HG03378 (cell line): ENCODE results near the gene PIP5K1B.
"Not testable (repeated sequence)": the region's sequence is repeated elsewhere in the genome, so short reads cannot be mapped to it uniquely, and the experiment has no call there.

Source experiments
- ATAC-seq: cut with Tn5 transposase; IDR thresholded peaks from one replicate; pipeline ENCODE4 v1.9.1; 2021; ENCODE audit warnings: mild to moderate bottlenecking, moderate library complexity; ENCODE audit not compliant: unreplicated experiment

PIP5K1B gene, protein sequence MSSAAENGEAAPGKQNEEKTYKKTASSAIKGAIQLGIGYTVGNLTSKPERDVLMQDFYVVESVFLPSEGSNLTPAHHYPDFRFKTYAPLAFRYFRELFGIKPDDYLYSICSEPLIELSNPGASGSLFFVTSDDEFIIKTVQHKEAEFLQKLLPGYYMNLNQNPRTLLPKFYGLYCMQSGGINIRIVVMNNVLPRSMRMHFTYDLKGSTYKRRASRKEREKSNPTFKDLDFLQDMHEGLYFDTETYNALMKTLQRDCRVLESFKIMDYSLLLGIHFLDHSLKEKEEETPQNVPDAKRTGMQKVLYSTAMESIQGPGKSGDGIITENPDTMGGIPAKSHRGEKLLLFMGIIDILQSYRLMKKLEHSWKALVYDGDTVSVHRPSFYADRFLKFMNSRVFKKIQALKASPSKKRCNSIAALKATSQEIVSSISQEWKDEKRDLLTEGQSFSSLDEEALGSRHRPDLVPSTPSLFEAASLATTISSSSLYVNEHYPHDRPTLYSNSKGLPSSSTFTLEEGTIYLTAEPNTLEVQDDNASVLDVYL

DNA sequence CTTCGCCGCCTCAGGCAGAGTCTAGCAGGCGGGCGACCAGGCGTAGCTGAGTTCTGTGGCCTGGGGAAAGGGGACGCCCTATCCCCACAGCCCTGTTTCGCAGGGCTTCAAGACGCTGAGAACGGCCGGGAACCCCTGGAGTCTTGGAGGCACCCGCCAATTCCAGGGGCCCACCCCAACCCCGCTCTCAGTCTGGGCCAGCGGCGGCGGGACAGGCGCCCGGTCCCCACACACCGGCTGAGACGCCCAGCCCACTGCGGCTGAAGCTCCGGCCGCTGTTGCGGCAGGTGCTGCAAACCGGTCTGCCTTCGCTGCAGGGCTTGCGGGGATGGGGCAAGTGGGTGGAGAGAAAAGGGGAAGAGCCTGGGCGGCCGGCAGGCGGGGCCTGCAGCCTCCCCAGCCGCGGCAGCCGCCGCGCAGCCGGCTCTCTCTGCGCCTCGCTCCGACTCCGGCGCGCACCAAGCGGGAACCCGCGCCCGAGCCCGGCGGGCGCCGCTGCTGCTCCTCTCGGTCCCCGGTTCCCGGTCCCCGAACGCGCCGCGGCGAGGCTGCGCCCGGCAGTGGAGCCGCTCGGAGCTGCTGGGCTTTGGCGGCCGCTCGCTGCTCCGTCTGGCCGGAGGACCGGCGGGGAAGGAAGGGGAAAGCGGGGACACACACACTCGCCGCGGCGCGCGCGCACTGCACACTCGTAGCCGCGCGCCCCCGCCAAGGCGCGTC is at the start of gene PIP5K1B:
PIP5K1B (plus strand) TSS at position 427 of the 717 bp plus-strand sequence. CDS start 117,375 bp downstream, outside the sequence.
- ATAC-seq, result peak; percentile 63

DNA sequence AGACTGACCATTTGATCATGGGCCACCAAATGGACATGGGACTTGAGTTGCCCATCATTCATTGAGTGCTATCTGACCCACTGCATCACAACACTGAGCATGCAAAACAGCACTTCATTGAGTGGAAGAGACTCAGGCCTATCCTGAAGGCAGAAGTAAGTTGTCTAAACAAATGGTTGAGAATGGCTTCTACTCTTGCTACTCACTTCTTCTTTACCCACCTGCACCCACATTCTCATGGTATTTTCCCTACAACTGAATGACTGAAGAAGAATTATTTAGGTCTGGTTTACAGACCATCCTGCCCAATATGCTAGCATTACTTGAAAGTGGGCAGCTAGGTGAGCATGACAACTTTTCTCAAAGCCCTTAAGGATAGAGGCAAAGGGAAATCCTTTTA is 41.0 kb upstream of the PIP5K1B start:
- ATAC-seq, result no peak

DNA sequence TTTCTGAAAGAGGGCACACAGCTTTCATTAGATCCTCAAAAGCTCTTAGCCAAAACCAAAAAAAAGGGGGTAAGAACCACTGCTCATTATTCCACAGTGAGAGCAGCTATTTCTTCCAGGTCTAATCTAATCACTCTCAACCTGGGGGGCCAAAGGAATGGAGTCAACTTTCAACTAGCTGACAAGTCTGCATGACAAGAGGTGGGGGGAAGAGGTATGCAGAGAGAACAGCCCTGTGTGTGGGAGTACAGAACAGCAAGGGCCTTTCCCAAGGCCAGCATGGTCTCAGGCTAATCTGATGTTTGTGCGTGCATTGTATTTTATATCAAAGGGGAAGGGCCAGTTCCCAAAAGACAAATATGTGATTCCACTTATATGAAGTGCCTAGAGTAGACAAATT is 36.9 kb upstream of the PIP5K1B start:
- no peak for ATAC-seq

DNA sequence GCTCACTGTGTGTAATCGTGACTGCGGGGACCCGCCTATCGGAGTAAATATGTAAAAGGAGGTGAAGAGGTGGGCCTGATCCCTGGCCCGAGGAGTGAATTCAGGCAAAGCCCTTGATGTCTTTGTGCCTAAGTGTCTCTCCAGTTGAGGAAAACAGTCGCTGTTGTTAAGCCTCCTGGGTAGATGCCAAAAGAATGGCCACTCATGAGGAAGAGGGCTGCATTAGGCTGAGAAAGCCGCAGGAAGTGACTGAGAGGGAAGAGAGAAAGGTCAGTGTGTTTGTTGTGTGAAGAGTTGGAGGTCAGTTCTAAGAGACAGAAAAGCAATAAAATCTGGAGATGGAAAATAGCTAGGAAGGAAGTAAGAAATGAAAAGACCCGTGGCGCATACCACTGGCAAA is 35.8 kb upstream of the PIP5K1B start:
- ATAC-seq, result no peak

DNA sequence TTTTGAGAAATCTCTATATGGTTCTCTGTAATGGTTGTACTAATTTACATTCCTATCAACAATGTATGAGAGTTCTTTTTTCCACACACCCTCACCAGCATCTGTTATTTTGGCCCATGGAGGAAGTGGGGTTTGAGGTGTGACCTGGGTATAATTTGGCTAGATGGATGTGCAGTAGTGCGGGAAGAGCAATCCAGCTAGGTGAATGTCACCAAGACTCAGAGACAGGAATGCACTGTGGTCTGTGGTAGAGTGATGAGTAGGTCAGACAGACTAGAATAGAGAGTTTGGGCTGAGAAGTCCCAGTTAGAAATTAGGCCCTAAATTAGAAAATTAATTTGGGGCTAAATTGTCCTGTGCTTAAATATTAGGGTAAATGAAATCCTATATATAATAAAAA is 32.8 kb upstream of the PIP5K1B start:
- peak; percentile 73 for ATAC-seq

DNA sequence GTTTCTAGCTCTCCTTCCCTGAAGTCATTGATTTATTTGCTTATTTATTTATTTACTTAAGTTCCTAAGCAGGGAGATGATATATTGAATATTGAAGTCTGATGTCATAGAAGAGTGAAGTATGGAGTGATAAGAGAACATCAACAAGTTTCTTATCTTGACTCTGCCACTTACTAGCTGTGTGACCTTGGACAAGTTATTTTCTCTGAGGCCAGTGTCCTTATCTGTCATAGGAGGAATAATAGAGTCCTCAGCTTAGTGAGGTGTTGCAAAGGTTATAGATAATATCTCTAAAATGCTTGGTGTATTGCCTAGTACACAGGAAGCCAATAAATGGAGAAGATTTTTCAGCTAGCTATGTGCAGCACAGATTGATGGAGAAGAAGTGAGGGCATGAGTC is 32.4 kb upstream of the PIP5K1B start:
- ATAC-seq, result no peak

DNA sequence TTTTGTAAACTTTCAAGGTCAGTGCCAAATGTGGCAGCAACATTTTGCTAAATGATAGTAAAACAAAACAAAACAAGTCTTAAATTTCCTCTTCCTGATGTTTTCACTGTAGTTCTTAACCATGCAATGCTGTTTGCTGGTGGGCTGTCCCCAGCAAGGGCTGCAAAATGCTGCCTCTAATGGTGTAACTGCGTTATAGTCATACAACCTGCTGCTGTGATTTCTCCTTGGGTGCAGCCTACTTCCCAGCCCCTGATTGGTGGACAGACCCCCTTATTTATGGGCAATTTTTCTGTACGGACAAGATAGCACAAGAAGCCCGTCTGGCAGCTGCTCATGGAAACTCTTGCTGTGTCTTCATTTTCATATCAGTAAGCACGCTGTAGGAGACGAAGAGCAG is 26.6 kb upstream of the PIP5K1B start:
- ATAC-seq, result peak; percentile 61

DNA sequence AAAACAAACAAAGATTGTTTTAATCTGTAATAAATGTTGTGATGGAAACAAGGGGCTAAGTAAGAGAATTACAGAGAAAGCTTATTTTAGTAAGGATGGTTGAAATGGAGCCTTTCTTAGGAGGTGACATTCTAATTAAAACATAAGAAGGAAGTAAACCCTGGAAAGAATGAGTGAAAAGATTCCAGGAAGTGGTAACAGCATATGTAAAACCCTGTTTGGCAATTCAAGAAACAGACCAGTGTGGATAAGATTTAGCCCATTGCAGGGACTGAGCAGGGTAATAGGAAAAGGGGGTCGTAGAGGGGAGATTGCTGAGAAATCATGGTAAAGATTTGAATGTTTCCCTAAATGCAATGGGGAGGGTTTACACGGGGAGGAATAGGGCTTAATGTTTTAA is 21.6 kb upstream of the PIP5K1B start:
- ATAC-seq, result no peak

DNA sequence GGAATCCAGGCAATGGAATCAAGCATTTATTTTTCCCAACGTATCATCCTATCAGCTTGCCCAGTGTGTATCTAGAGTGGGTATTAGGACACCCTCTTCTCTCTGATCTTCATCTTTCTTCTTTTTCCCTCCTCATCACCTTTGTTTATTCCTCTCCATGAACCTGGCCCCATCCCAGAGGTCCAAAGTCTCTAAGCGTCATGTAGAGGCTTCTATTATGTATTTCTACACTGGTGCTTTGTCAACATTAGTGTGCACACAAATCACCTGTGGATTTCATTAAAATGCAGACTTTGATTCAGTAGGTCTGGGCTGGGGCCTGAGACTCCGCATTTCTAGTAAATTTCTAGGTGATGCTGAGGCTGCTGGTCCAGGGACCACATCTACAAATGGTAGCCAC is 19.8 kb upstream of the PIP5K1B start:
- ATAC-seq, result no peak

DNA sequence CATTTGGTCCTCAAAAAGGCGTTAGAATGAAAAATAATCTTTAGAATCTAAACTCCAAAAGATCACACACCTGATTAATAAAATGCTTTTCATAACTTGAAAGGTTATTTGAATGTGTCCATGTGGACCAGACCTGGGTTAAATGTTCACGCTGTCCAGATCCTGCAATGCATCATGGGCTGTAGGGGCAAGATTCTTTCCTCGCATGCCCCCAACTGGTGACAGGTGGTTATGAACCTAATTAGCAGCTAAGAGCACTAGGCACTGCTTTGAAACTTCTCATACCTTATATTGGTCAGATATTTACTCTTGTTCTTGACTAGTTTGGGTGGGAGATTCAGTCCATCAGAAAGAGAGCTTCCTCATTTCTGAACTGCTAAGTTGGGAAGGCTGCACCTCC is 19.3 kb upstream of the PIP5K1B start:
- peak; percentile 85 for ATAC-seq

DNA sequence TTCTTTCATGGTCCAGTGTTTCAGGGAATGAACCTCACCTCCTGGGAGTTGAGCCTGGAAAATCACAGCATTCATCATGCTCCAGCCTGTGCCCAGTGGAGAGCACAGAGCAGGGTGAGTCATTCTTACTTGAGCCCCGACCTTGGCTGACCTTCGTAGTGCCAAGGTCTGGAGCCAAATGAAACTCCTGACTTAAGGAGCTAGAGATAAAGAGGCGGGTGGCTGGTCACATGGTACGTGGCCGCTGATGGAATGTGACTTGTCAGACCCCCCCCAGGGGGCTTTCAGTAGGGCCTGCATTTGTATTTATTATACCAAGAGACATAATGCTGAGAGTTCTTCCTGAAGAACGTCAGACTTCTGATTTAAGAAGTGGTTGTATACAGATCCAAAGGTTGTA is 15.0 kb upstream of the PIP5K1B start:
- ATAC-seq, result no peak

DNA sequence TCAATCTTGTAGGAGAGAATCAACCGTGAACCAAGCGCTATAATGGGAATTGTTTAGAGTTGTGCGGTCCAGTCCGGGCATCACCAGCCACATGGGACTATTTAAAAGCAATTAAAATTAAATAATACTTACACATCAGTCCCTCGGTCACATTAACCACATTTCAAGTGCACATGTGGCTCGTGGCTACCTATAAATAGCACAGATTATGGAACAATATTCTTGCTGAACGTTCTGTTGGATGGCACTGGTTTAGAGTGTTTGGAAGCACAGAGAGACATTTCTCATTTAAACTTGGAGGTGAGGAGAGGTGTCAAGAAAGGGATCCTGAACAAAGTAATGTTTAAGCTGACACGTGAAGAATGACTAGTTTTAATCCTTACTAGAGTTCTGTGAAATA is 12.5 kb upstream of the PIP5K1B start:
- ATAC-seq, result no peak

DNA sequence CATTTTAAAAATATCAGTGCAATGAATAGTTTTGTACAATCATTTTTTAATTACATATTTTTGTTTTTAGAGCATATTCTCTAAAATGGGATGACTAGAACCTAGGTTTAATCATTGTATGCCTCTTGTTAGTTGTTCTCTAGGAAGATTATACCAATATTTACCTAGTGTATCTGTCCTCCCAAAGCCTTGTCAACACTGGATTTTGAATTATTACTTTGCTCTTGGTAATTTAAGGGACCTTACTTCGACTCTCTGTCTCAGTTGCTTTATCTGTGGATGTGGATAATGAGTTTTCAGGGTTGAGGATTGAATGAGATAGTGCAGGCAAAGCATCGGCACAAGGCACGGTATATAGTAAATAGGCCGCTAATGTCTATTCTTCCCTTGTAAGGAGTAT is 10.9 kb upstream of the PIP5K1B start:
- no peak for ATAC-seq

DNA sequence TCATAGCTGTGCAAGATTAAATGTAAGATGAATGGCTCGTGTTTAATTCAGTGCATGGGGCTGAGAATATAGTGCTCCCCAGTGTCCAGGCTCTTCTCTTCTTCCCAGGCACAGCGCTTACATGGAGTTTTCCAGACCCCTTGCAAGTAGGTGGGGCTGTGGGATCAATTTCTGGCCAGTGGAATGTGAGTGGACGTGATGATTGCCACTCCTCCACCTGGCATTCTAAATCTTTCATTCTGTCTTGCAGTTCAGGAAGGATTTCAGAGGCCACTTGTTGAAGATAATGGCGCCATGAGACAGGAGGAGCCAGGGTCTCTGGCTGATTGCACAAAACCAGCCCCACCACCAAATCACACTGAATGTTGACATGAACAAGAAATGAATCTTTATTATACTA is 7.2 kb upstream of the PIP5K1B start:
- ATAC-seq, result no peak

DNA sequence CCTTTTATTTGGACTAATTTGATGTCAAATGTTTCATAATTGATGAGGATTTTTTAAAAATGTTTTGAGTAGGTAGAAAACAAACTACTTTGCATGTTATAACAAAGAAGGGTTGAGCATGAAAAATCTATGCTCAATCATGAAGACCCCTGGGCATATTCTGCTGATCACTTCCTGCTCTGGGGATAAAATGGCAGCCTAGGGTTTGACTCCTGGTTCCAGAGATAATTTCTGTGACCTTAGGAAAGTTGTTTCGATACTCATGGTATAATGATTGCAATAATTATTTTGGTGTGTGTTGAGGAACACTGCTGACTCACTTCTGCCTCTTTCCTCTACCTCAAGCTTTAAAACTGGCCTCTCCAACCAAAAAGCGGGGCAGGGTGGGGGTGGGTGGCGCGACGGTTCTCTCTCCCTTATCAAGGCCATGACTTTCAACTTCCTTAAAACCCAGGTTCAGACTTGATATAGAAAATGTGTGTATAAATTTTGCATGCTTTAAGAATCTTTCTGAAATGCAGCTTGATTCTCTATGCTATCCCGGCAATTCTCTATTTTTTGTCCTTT is 6.0 kb upstream of the PIP5K1B start:
- ATAC-seq, result no peak

DNA sequence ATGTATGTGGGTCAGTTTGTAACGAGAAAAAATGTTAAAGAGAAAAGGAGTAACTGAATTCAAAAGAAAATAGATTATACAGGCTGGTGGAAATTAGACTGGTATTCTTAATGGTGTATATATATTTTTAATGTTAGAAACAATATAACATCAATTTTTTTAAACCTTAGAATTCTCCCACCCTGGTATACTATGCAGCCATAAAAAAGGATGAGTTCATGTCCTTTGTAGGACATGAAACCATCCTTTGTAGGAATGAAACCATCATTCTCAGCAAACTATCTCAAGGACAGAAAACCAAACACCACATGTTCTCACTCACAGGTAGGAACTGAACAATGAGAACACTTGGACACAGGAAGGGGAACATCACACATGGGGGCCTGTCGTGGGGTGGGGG is 5.4 kb upstream of the PIP5K1B start:
- not testable (repeated sequence) for ATAC-seq

DNA sequence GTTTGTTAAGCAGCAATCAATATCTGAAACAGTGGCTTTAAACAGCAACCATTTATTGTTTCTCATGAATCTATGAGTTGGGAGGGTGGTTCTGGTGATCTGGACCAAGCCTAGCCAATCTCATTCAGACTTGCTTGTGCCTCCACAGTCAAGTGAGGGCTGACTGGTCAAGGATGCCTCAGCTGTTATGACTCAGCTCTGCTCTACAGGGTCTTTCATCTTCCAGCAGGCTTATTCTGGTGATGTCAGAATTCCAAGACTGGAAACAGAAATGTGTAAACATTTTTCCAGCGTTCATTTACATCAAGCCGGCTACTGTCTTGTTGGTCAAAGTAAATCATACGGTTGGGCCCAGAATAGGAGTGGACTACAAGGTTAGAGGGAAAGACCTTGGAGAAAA is 2.5 kb upstream of the PIP5K1B start:
- ATAC-seq, result no peak

DNA sequence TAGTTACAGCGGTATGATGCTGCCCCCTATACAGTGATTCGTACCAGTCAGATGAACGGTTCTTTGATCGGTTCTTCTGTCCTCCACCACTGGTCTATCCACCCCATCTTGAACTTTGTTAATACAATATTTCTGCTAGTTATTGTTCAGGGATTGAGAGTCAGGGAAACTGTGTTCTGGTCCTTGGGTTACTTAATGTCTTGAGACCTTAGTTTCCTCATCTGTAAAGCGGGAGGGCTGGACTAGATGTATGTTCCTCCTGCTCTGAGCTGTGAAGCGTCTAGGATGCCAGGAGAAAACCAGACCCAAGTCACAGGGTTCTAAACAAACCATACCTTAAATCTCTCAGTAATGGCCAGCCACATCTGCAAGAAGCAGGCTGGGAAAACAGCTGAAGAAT is 1.4 kb upstream of the PIP5K1B start:
- no peak for ATAC-seq

DNA sequence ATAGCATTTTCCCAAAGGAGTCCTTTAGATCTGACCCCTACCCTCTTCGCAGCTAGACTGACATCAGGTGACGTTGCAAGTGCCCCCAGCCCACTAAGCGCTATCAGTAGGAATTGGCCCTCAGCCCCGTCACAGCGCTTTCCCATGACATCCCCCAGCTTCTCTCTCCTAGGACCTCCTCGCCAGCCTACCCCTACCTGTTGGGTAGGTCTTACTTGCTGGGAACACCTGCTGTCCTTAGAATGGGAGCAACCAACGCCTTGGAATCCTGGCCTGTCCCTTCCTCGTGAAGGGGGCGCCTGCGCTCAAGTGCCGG is 584 bp upstream of the PIP5K1B start:
- ATAC-seq, result no peak

DNA sequence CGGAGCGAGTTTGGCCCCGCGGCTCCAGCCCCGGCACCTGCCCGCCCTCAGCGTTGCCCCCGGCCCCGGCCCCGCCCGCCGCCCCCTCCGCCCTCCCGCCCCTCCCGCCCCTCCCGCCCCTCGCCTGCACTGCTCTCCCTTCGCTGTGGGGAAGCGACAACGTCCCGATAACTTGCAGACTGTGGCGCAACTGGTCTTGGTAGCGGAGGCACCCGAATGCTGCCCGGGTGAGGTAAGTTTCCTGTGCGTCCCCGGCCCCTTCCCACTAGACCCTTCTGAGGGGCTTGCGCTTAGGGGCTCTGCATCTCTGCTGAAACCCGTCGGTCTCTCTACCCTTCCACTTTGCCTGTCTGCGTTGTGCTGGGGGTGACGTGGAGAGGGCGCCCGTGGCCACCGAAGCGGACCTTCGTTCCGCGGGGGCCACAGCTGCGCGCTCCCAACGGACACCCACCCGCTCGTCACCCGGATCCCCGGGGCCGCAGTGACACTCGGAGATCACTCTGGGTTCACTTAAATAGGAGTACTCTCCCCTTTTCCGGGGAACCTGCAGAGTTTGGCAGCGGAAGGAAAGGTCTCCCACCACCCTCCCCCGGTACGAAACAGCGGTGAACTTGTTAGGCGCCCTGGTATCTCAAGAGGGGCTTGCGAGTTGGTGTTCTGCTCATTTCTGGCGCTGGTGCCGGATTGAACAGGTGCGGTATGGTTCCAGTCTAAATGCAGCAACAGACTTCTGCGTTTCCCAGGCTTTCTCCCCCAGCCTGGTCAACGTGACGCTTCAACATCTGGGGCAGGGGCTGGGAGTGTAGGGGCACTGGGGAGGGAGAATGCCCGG is 707 bp downstream of the PIP5K1B start:
- ATAC-seq, result no peak
